HG03354 (cell line): Measurements from ENCODE around the gene RTN4RL2.
"Not testable (repeated sequence)": the region's sequence is repeated elsewhere in the genome, so short reads cannot be mapped to it uniquely, and the experiment has no call there.

Source experiments
- ATAC-seq: cut with Tn5 transposase; IDR thresholded peaks from one replicate; pipeline ENCODE4 v1.9.1; 2021; ENCODE audit warnings: mild to moderate bottlenecking; ENCODE audit not compliant: unreplicated experiment, poor library complexity, severe bottlenecking

The RTN4RL2 gene

DNA sequence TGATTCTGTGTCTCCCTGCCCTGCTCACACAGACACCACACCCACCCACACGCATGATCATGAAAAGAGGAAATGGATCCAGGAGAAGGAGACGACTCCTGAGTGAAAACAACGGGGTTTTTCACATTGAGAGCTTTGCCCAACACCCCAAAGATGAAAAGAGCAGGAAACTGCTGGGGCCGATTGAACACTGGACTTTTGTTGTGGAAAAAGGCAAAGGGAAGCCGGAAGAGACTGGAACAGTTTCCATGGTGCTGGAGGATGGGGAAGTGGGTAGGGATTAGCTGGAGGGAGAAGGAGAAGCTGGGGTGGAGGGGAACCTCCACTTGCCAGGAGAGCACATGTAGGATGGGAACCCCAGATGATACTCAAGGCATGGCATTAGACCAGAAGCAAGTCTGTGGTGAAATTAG, 28.2 kb upstream of the RTN4RL2 start:
- ATAC-seq = no peak

DNA sequence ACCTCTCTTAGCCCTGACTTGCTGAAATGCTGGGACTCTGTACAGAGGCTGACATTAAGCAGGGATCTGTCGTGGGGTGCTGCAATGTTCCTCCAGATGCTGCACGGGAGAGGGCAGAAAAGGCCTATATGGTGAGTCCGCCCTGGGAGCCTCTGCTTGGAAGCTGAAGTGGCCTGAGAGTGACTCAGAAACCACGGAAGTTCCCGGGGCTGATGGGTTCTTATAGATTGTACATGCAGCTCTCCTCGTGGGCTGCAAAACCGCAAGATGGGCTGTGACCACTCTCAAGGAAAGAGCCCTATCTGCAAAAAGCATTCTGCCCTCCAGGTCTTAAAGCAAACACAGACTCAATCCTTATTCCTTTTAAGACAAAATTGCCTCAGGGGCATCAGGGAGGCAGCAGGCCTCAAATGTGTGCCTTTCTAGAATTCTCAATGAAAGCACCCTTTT, 27.6 kb upstream of the RTN4RL2 start:
- no peak for ATAC-seq

DNA sequence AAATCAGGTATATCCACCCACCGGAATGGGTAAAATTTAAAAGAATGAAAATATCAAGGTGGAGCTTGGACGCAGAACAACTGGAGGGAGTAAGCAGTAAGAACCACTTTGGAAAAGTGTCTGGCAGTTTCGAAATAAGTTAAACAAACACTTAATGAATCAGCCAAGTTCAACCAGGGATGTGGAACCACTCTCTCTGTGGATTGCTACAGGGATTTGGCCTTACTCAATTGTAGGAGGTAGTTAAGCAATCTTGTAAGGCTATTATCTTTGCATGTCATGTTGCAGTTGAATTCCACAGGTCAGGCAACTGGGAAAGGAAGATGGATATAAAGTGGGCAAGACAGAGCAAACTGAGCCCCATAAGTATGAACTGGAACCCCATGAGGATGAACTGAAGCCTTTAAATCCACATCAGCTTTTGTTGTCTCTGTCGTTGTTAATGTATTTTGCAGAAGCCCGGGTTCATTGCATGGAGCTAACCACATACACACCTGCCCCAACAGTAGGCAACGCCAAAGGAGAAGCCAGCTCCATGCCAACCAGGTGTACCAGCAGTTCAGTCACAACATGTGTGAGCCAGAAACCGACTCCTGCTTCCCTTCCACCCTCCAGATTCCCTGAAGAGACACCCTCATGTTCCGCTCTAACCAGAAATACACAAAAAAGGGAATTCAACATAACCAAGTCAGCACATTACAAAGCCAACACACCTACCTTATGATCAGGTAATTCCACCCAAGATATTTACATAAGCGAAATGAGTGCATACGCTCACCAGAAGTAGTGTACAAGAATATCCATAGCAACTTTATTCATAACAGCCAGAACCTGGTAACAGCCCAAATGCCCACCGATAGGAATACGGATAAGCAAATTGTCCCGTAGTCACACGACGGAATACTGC, 25.4 kb upstream of the RTN4RL2 start:
- ATAC-seq = no peak

DNA sequence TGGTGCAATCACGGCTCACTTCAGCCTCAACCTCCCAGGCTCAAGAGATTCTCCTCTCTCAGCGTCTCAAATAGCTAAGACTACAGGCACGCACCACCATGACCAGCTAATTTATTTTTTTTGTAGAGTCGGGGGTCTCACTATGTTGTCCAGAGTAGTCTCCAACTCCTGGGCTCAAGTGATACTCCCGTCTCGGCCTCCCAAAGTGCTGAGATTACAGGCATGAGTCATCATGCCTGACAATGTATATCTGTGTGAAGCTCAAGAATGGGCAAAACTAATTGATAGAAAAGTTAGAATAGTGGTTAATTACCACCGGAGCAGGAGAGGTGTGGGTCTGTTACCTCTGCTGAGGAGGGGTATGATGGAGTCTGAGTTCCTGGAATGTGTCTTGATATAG, 24.3 kb upstream of the RTN4RL2 start:
- no peak for ATAC-seq

DNA sequence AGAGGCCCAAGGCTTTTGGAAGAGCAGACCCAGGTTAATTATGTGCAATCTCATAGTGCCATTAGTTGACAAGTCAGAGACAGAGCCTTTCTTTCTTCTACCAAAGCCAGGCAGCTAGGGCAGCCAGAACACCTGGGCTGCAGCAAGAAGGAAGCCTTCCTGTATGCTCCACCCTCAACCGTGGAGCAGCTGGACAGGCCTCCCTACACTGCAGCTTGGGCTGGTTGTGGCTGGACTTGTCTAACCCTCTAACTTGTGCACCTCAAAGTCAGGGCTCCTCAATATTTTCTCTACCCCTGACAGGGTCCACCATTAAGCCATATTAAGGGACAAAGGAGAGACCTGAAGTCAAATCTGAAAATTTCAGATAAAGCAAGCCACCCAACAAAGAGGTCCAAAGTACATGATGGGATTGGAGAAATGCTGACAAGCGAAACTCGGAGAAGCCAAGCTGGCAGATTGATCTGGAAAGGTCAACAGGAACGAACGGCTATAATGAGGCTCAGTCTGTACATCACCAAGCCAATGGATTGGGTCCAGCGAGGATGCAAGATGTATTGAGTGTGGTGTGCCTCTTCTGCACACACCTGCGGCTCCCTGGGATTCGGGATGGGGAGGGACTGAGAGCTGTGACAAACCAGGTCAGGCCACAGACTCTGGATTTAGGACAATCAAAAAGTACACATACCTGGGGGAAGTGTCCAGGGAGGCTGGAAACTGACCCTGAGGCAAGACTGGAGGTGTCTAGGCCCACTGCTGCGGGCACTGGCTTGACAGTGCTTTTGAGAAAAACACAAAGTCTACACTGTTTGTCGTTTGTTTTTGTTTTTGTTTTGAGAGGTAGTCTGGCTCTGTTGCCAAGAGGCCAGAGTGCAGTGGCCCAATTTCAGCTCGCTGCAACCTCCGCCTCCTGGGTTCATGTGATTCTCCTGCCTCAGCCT, 21.7 kb upstream of the RTN4RL2 start:
- ATAC-seq = no peak

DNA sequence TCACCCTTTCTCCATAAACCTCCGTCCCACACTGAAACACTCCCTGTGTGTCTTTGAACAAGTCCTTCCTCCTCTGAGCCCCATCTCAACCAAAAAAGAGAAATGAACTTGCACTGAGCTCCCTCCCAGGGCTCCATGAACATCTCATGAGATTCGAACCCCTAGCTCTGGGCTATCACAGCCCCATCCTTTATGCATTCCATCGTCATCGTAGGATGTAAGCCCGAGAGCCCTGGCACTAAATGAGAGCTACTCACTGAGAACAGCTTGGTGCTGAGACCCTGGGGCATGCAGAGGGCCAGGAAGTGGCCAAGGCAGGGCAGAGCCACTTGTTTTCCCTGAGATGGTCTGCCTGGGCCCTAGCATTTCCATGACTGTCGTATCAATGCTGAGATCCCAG, 20.5 kb upstream of the RTN4RL2 start:
- no peak for ATAC-seq

DNA sequence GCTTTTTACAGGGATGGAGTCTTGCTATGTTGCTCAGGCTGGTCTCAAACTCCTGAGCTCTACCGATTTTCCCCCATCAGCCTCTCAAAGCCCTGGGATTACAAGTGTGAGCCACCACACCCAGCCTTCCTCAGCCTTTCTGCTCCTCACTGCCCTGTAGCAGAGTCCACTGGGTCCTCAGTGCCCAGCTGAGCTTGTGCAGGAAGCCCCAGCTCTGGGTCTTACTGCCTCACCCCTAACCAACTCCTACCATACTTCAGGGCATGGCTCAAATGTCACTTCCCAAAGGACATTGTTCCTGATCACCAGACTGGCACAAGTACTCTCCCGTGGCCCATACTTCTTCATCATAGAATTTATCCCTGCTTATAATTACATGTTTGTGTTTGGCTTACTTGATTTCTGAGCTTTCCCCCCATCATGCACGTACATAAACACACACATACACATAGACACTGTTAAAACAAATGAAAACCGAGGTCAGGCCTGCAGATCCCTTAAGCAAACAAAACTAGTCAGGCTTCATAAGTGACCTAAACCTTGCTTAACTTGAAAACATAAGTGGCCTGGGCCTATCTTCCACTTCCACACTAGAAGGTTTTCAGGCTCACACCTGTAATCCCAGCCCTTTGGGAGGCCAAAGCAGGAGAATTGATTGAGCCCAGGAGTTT, 19.4 kb upstream of the RTN4RL2 start:
- ATAC-seq = no peak

DNA sequence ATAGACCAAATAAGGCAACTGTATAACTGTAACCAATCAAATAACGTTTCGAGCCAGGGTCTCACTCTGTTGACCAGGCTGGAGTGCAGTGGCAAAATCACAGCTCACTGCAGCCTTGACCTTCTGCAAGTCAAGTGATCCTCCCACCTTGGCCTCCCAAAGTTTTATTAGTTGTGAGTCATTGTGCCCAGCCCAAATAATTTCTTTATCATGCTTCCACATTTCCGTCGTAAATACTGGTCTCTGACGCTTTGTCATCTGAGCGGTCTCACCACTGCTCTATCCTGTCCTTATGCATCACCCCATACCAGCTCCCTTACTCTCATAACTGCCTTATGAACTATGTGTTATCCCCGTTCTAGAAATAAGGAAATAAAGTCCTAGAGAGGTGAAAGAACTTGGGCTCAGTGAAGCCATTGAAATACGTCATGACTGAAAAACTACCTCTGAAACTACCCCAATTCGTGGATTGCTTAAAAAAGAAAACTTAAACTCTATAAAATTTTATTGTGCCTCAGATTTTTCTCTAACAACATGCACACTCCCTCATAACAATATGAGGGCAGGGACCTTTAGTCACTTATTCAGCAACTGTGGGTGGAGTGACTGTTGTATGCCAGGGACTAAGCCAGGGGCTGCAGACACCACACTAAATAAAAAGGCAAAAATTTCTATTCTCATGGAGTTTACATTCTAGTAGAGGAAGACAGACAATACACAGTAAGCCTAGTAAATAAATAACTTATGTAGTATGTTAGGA, 15.8 kb upstream of the RTN4RL2 start:
- no peak for ATAC-seq

DNA sequence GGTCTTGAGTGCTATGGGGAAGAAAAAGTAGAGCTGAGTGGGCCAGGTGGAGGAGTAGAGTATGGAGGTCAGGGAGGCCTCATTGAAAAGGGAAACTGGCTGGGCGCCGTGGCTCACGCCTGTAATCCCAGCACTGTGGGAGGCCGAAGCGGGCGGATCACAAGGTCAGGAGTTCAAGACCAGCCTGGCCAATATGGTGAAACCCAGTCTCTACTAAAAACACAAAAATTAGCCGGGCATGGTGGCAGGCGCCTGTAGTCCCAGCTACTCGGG, 15.3 kb upstream of the RTN4RL2 start:
- not testable (repeated sequence) for ATAC-seq

DNA sequence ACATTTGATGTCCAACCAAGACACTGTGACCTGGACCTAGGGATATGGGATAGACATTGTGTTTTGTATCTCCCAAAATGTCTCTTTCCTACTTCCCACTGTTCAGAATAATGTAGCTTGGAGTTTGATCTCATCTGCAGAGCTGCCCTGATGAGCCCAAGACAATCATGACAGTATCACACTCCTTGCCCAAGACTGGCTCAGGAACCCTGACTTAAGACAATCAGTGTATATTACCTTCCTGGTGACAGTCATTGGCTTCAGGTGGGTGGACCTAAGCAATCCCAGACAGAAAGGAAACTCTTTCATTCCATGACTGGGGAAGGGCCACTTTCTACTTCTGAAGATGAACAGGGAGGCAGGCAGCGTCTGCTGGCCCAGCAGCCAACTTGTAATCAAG, 14.3 kb upstream of the RTN4RL2 start:
- no peak for ATAC-seq

DNA sequence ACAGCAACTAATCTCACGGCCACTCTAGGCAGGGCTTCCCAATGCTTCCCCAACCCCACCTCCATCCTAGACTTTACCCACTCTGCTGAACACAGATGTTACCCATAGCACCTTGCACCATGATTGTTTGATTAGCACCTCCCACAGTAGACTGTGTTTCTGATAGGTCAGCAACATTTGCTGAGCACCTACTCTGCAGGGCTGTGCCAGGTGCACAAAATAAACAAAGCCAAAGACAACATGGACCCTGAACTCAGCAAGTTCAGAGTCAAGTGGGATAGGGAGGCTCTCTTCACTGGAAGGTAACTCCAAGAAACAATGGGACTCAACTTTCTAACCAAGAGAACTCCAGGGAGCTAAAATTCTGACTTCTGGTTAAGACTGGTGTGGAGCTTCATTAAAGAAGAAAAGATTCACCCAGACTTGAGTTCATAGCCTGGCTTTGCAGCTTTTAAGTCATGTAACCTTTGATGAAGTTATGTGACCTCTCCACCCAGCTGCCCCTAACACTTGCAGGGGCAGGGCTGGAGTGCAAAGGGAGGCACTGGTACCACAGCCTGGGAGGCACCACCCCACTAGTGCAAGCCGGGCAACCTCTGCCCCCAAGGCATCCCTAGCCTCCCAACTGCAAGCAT, 6.7 kb upstream of the RTN4RL2 start:
- no peak for ATAC-seq

DNA sequence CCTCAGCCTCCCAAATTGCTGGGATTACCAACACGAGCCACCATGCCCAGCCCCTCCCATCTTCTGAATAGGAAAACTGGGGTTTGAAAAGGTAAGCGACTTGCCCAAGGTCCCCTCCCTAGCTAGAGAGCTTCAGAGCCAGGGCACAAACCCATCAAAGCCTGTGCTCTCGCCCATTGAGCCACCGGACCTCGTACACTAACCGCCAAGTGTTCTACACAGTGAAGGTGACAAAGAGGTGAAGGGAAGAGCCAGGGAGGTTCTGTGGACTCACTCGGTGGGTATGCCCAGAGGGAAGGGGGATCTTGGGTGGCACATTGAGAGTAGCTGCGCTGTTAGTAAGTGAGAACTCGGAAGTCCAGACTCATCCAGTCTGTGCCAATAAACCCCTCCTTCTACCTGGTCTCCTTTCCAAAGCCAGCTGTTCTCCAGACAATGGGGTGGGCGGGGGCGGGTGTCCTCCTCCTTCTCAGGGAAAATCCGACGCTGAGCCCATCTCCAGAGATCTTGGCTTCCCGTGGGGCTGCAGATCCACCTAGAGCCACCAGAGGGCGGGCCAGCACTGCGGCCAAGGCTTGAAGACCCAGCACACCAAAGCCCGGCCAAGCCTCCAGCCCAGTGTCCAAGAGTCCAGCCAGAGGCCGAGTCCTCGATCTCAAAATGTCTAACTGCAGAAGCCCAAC, 3.2 kb upstream of the RTN4RL2 start:
- ATAC-seq = peak; percentile 63

DNA sequence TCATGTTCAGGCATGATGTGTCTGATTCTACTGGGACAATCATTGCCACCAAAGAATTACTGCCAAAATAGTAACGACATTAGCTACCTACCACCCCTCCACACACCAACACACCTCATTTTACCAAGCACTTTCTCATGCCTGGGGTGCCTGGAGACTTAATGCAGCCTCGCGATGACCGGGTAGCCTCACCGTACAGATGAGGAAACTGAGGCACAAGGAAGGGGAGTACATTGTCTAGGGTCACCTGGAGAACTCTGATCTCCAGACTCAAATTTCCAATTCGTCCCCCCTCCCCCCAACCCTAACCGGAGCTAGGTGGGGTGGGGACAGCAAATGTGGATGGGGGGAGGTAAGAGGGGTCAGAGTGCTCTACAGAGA, 2.7 kb upstream of the RTN4RL2 start:
- peak; percentile 30 for ATAC-seq

DNA sequence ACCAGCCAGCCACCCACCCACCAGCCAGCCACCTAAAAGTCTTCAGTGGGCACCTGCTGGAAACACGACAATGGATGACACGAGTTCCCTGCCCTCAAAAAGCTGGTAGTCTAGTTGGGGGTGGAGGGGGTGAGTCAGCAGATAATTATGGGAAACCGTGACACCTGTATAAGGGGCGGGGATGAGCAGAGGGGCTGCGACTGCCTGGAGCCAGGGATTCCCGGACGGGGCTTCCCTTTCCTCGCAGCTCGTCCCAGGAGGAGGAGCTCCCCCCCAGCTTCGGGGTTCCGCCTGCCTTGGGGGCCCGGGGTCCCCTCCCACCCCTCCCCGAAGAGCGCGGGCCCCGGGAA, 2.3 kb upstream of the RTN4RL2 start:
- ATAC-seq = no peak

DNA sequence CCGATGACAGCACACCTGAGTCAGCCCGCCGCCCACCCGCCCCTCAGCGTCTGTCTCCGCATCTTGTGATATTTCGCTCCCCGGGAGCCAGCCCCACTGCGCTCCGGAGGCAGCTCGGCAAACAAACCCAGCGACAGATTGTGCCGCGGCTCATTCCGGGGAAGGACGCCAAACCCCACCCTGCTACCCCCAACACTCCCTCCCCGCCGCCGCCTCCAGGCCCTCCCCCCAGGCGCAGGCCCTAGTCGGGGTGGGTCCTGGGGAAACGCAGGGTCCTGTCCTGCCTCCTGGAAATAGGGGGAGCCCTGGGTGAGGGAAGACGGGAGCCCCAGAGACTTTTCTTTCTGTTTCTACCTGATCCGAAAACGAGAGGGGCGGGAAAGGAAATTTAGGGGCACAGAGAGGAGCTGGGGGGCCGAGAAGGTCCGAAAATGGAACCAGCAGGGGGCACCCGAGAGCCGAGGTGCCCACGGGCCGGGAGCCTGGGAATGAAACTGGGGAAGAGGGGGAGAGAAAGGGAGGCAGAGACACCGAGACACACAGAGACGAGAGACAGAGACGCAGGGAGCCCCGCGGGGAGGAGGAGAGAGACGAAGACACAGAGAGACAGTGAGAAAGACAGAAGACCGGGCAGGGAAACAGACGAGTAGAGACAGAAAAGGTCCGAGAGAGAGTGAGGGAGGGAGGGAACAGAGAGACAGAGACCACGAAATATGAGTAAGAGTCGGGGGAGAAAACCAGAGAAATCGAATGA, 1.7 kb upstream of the RTN4RL2 start:
- ATAC-seq = peak; percentile 27

DNA sequence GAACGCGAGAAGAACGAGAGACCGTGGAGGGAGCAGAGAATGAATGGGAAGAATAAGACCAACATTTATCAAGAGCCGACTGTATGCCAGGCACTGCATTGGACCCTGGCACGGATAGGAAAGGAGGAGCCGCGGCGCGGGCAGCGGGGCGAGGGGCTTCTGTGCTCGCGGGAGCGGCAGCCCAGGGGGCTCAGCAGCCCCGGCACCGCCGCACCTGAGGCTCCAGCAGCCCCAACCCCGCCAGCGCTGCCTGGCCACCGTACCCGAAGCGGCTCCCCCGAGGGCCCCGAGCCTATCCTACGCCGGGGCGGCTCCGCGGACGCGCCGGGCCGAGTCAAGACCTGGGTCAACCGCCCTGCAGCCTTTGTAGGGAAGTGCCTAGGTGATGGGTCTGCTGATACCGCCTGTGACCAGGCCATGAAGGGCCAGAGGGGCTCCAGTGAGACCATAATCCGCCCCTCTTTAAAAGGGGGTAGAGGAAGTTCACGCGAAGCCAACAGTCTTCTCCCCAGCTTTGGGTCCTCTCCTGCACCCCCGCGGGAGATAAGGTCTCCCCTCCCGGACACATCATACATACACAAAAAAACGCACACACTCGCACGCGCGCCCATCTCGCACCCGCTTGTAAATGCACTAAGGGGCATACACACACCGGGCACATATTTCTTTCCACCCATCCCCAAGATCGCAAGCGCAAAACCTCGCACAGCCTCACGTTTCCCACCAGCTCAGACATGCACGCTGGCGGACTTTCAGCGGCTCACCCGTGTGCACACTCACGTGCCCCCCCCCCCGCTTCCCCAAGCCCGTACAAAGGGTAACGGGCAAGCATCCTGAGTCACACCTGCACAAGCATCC, 935 bp upstream of the RTN4RL2 start:
- peak; percentile 2 for ATAC-seq
